VCaP (cell line): ENCODE measurements around the gene ARIH2.

Experiments
- H3K27ac ChIP-seq: fragments of 450-650 bp; 2 replicates; pipeline ENCODE4 v1.5.1; 2017
- CTCF ChIP-seq: fragments of 450-650 bp; conservative IDR thresholded peaks from 2 replicates; pipeline ENCODE4 v1.5.1; 2017; ENCODE audit warnings: mild to moderate bottlenecking, moderate library complexity

Gene ARIH2

GRCh38 chr3:48915296-48915695 lies 3.3 kb upstream of the ARIH2 start:
- no peak overlapping the region for H3K27ac ChIP-seq
- no peak for TF ChIP-seq CTCF

GRCh38 chr3:48919215-48920138 lies 835 bp downstream of the ARIH2 start:
- peak overlapping the region; percentile 97 for H3K27ac ChIP-seq
- TF ChIP-seq CTCF, result no peak

- H3K27ac ChIP-seq, result peak overlapping the region; percentile 63; the same call in 1 of the 2 replicates
- TF ChIP-seq CTCF, result no peak
These were observed 8.1 kb downstream of the ARIH2 start for GRCh38 chr3:48926425-48927392.

- peak overlapping the region; percentile 63 for H3K27ac ChIP-seq
- TF ChIP-seq CTCF, result no peak
These were observed 9.3 kb downstream of the ARIH2 start for GRCh38 chr3:48927928-48928327.

- no peak for TF ChIP-seq CTCF
- H3K27ac ChIP-seq, result peak overlapping the region; percentile 63
These were observed 10.0 kb downstream of the ARIH2 start for GRCh38 chr3:48928679-48929078.

- H3K27ac ChIP-seq, result peak overlapping the region; percentile 63
- no peak for TF ChIP-seq CTCF
These were observed 10.9 kb downstream of the ARIH2 start for GRCh38 chr3:48929358-48930035.
